ENCODE results near the gene PLA2G15.

- no peak for TF ChIP-seq CTCF (IDR thresholded peaks at IDR 0.05)
- no peak for TF ChIP-seq POLR2AphosphoS5 (IDR thresholded peaks at IDR 0.05)
- TF ChIP-seq POLR2A (IDR thresholded peaks at IDR 0.05): no peak
Observed at GRCh38 chr16:68284847-68285246, 39.7 kb downstream of the PLA2G15 start.
